Tongue (tissue), 2 donors: ENCODE data around the gene PDE11A. TPM values are rescaled to one million over a fixed set of nuclear protein-coding genes. Genes with fewer than 3 reads are reported as not detected.

Source experiments
- DNase-seq: peaks from one replicate; pipeline ENCODE4 v3.0.0-alpha.2; 2015
- total RNA-seq: library from RNA; depleted of rRNA; stranded (reverse); fragments of >200 nt; gene quantifications from one replicate; pipeline ENCODE4 v1.2.3, GENCODE V29; 2014

PDE11A gene
- total RNA-seq, 1 donor from 2014 or later: 0.51 TPM

GRCh38 chr2:177628831-177629230 is 443.7 kb downstream of the PDE11A start:
- no peak for DNase-seq

GRCh38 chr2:177625744-177626650 is 446.6 kb downstream of the PDE11A start:
- DNase-seq: no peak

- DNase-seq: peak; percentile 32
Observed at GRCh38 chr2:177622521-177622920, 450.1 kb downstream of the PDE11A start.

GRCh38 chr2:177619986-177620385 is 452.6 kb downstream of the PDE11A start:
- DNase-seq: no peak

GRCh38 chr2:177619461-177619860 is 453.1 kb downstream of the PDE11A start:
- DNase-seq: no peak

- peak; percentile 96 for DNase-seq
Observed at GRCh38 chr2:177618255-177619253, 454.0 kb downstream of the PDE11A start.

- no peak for DNase-seq
Observed at GRCh38 chr2:177617849-177618248, 454.7 kb downstream of the PDE11A start.

GRCh38 chr2:177616731-177617130 is 455.8 kb downstream of the PDE11A start:
- no peak for DNase-seq

GRCh38 chr2:177616066-177616465 is 456.5 kb downstream of the PDE11A start:
- DNase-seq: no peak

GRCh38 chr2:177612659-177613058 is 459.9 kb downstream of the PDE11A start:
- no peak for DNase-seq

GRCh38 chr2:177611310-177611886 is 461.2 kb downstream of the PDE11A start:
- DNase-seq: no peak

- DNase-seq: no peak
Observed at GRCh38 chr2:177610813-177611212, 461.8 kb downstream of the PDE11A start.

- no peak for DNase-seq
Observed at GRCh38 chr2:177606636-177607035, 465.9 kb downstream of the PDE11A start.

- DNase-seq: peak; percentile 91
Observed at GRCh38 chr2:177604271-177605065, 468.1 kb downstream of the PDE11A start.

GRCh38 chr2:177603768-177604167 is 468.8 kb downstream of the PDE11A start:
- no peak for DNase-seq

GRCh38 chr2:177603181-177603580 is 469.4 kb downstream of the PDE11A start:
- no peak for DNase-seq

GRCh38 chr2:177602611-177603164 is 469.9 kb downstream of the PDE11A start:
- no peak for DNase-seq

- DNase-seq: no peak
Observed at GRCh38 chr2:177600917-177601316, 471.7 kb downstream of the PDE11A start.

- DNase-seq: no peak
Observed at GRCh38 chr2:177599956-177600355, 472.6 kb downstream of the PDE11A start.

- DNase-seq: no peak
Observed at GRCh38 chr2:177599139-177599688, 473.4 kb downstream of the PDE11A start.
